Stomach smooth muscle (tissue), 2 donors: ENCODE measurements around the gene USP31.

Experiments used
- H3K27ac ChIP-seq: one replicate; pipeline ENCODE4 v1.7.0; 2013; ENCODE audit warnings: mild to moderate bottlenecking, low read length, inconsistent platforms
- H3K27me3 ChIP-seq, 2 donors: one replicate each; pipeline ENCODE4 v1.7.0; 2013; ENCODE audit warnings: low read length in 2 of 2; ENCODE audit not compliant: insufficient read depth in 2 of 2, control insufficient read depth in 1 of 2
- H3K36me3 ChIP-seq, 2 donors: one replicate each; pipeline ENCODE4 v1.7.0; 2013; ENCODE audit warnings: low read length in 2 of 2; ENCODE audit not compliant: control insufficient read depth in 2 of 2, insufficient read depth in 2 of 2
- H3K4me1 ChIP-seq: one replicate; pipeline ENCODE4 v1.7.0; 2013; ENCODE audit warnings: low read length; ENCODE audit not compliant: control insufficient read depth, insufficient read depth
- H3K4me3 ChIP-seq, 2 donors: one replicate each; pipeline ENCODE4 v1.7.0; 2013; ENCODE audit warnings: low read length in 2 of 2
- H3K9ac ChIP-seq, 2 donors: one replicate each; pipeline ENCODE4 v1.7.0; 2013; ENCODE audit warnings: low read length in 2 of 2, mild to moderate bottlenecking in 1 of 2
- H3K9me3 ChIP-seq, 2 donors: one replicate each; pipeline ENCODE4 v1.7.0; 2013; ENCODE audit warnings: low read length in 2 of 2; ENCODE audit not compliant: control insufficient read depth in 2 of 2
- donor health status: healthy.
- donor health status: Pancreatic carcinoma.

The USP31 gene

DNA sequence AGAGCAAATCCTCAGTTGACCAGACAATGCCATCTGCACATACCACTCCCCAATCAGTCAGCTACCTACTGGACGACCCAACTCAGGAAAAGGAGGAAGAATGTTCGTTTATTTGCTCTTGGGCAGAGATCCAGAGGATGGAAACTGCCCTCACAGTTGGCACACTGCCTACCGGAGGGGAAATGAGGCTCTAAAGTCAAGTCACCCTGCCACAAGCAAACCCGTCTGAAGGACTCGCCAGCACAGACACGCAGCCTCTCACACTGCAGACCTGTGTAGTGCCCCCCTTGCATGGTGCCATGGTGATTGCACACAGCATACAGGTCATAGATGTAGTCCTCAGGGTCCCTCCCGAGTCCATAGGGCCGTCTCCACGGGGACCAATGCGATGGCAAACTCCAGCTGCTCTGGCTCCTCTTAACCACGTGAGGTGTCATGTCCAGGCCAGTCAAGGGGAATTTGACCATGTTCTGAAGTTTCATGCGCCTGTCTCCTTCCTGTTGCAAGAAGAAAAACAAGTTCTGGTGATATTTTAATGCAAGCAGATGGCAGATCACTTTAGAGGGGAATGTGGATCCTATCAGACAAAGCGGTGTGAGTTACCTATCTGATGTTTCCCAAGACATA, 69.5 kb downstream of the USP31 start:
- H3K27me3 ChIP-seq, result no peaks in the 10 kb centered on the region
- peaks cover 32% of the 10 kb centered on the region in 2 donors for H3K36me3 ChIP-seq
- H3K9ac ChIP-seq, result no peak overlapping the region
- no peak overlapping the region for H3K27ac ChIP-seq
- H3K4me1 ChIP-seq, result no peaks in the 10 kb centered on the region
- no peaks in the 10 kb centered on the region for H3K9me3 ChIP-seq
- no peak overlapping the region for H3K4me3 ChIP-seq

DNA sequence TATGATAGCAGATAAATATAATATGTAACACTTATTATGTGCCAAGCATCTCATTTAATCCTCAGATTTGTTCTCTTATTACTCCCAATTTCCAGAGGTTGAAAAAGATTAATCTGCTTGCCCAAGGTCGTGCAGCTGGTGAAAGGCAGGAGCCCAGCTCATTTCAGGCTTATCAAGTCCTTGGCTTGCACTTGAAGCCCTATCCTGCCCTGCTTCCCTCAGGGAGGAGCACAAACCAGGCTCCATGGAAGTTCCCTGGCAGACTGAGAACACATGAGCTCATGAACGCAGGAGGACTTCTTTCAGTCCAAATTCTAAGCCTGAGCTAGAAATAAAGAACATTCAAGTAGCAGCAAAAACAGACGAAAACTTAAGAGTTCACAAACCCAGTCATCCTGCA, 74.8 kb downstream of the USP31 start:
- Histone ChIP-seq H3K4me1 (peaks cover 9% of the 10 kb centered on the region), H3K9ac (no peak overlapping the region), H3K27me3 (no peaks in the 10 kb centered on the region), H3K27ac (no peak overlapping the region), H3K9me3 (no peaks in the 10 kb centered on the region), H3K4me3 (no peak overlapping the region), H3K36me3 (peaks cover 14 to 24% of the 10 kb centered on the region in 2 donors)

DNA sequence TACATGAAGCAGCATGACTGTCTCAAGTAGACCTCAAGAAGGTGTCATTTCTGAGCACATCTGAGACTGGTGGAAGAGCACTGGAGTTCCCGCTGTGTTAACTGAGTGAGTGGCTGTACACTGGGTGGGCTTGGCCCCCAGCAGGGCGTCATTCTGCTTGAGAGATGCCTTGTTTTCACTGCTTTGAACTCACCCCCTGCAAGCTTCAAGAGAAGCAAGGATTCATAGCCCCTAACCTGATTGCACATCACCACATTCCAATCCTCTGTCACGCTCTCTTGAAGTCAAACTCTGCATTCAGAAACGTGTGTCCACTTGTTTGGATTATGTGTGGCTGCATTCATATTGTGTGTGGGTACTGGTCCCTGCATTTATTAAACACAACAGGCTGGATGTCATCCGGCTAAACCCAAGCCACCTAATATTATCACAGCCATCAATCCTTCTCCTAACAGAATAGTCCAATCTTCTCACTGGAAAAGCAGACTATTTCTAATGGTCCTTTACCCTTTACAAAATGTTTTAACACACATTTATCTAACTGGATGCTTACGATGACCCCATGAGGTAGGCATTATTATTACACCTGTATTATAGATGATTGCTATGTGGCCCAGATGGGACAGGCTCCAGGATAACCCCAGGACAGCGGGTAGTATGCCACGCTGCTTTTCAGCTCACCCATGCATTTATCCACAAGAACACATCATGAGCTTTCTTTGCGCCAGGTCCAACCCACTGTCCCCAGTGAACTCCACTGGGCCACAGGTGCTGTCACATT, 76.3 kb downstream of the USP31 start:
- H3K36me3 ChIP-seq, result peaks cover 24 to 35% of the 10 kb centered on the region in 2 donors
- H3K27ac ChIP-seq, result no peak overlapping the region
- H3K9ac ChIP-seq, result no peak overlapping the region

DNA sequence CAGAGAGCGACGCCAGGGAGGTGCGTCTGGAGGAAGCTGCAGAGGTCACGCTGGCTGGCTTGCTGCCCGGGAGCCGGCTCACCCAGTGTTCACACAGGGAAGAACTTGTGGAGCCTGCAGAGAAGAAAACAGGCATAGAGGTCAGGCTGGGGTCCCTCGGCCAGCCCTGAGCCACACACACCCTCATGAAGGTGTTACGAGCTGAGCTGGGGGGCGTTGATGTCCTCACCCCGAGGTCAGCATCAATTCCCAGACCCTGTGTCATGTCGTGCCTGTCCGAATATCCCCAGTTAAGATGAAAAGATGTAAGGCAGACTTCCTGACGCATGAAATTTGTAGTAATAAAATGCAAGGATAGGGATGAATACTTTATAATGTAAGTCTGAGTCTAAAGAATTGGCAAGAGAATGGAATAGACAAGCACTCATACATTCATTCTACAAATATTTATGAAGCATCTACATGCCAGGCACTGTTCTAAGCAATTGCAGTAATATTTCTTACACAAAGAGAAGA, 77.1 kb downstream of the USP31 start:
- Histone ChIP-seq H3K27ac (no peak overlapping the region), H3K4me1 (peaks cover 9% of the 10 kb centered on the region), H3K9me3 (no peaks in the 10 kb centered on the region), H3K27me3 (no peaks in the 10 kb centered on the region), H3K9ac (no peak overlapping the region), H3K4me3 (no peak overlapping the region), H3K36me3 (peaks cover 27 to 41% of the 10 kb centered on the region in 2 donors)

More for the DNA sequence above, 76.3 kb downstream of the USP31 start:
- H3K4me3 ChIP-seq, result no peak overlapping the region
- peaks cover 9% of the 10 kb centered on the region for H3K4me1 ChIP-seq
- no peaks in the 10 kb centered on the region for H3K9me3 ChIP-seq
- no peaks in the 10 kb centered on the region for H3K27me3 ChIP-seq

DNA sequence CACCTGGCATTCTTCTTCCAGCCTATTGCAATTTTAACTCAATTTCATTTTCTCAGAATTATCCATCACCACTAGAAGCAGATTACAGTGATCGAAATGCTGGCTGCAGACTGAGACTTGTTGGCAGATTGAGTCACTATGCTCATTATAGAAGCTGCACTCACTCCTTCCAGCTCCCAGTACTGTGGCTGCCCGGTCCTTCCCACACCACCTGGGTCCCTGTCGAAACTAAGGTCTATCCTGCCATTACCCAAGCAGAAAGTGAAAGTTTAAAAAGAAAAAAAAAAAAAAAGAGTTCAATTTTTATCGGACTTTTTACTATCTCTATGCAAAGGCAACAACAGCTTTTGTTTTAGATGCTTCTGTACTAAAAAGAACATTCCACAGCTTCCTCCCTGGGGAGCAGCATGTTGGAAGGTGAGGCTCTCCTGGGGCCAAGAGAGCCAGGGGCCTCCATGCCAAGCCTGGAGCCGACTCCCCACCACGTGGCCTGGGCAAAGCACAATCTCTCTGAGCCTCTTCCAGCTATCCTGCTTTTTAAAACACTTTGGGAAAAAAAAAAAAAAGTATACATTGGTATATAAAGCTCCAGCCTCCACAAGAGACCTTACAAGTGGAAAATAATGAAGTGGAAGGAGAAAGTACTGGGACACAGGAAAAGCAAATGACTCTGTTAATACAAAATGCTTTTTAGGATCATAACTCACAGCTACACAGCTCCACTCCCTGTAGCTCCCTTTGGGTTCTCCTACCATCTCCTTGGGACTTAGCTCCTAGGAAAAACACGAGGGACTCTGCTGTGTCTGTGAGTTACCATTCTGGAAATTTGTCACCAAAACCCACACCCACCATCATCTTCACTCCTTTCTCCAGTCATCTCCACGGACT, 77.8 kb downstream of the USP31 start:
- Histone ChIP-seq H3K36me3 (peaks cover 30 to 37% of the 10 kb centered on the region in 2 donors), H3K4me3 (peak overlapping the region in 1 of 2 donors; percentile 29), H3K9me3 (no peaks in the 10 kb centered on the region), H3K27ac (no peak overlapping the region), H3K27me3 (no peaks in the 10 kb centered on the region), H3K9ac (peak overlapping the region in 1 of 2 donors; percentile 25), H3K4me1 (peaks cover 9% of the 10 kb centered on the region)

DNA sequence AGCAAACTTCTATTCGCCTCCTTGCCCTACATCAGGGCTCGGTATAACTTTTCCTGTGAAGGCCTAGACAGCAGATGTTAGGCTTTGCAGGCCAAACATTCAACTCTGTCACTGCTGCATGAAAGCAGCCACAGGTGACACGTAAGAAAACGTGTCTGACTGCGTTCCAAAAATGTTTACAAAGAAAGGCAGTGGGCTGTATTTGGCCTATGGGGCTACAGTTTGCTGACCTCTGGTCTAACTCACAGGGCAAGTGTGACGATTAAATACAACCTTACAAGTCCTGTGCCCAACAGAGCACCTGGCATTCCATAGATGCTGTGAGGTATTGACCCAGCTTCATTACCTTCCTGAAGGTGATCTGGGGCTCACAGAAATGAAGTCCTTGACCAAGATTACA, 79.4 kb downstream of the USP31 start:
- Histone ChIP-seq H3K4me3 (no peak overlapping the region), H3K4me1 (peaks cover 9% of the 10 kb centered on the region), H3K27me3 (no peaks in the 10 kb centered on the region), H3K27ac (no peak overlapping the region), H3K9me3 (no peaks in the 10 kb centered on the region), H3K36me3 (peaks cover 32 to 37% of the 10 kb centered on the region in 2 donors), H3K9ac (no peak overlapping the region)

DNA sequence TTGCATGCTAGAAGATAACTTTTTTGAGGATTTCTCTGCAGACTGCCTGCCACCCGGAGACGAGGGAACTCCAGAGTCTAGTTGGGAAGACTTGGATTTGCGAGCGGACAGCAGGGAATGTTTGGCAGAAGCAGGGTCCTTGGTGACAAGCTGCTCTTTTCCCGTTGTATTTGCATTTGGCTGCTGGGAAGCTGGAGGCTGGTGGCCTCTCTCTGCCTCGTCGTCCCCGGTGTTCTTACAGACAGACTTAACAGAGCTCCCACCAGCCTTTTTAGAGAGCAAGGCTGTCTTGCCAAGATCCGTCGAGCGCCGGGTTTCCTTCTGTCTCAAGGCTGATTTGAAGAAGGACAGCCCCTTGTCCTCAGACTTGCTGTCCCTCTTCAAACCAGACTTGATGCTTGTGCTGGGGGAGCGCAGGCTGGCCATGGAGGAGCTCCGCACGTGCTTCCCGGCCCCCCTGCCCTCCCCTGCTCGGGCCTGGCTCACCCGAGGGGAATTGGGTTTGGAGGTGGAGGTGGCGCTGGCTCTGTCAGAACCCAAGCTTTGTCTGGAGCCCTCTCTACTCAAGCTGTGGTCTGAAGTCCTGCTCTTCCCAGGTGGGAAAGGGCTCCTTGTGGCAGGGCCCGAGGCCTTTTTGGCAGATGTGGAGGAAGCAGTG, 81.0 kb downstream of the USP31 start:
- Histone ChIP-seq H3K27me3 (no peaks in the 10 kb centered on the region), H3K36me3 (peaks cover 29 to 34% of the 10 kb centered on the region in 2 donors), H3K4me1 (peaks cover 9% of the 10 kb centered on the region), H3K9me3 (no peaks in the 10 kb centered on the region), H3K27ac (no peak overlapping the region), H3K4me3 (no peak overlapping the region), H3K9ac (no peak overlapping the region)

DNA sequence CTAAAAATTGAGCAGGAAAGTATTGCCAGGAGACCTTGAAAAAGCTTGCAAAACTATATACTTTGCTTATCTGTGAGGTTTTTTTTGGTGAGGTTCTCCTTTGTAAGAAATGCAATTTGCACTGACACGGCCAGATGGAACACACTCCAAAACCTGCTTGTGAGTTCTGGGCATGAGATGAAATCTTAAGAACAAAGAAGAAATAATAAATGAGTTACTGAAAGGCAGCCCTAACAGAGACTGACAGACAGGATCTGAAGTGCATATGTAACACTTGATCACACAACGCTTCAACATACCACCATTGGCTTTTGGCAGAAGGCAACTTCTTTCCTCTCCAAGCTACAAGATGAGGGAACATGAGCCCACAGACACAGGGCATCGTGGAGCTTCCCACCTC, 82.6 kb downstream of the USP31 start:
- no peaks in the 10 kb centered on the region for H3K27me3 ChIP-seq
- no peaks in the 10 kb centered on the region for H3K9me3 ChIP-seq
- peaks cover 25 to 29% of the 10 kb centered on the region in 2 donors for H3K36me3 ChIP-seq
- H3K27ac ChIP-seq, result no peak overlapping the region
- no peak overlapping the region for H3K9ac ChIP-seq
- no peak overlapping the region for H3K4me3 ChIP-seq
- peaks cover 3% of the 10 kb centered on the region for H3K4me1 ChIP-seq

DNA sequence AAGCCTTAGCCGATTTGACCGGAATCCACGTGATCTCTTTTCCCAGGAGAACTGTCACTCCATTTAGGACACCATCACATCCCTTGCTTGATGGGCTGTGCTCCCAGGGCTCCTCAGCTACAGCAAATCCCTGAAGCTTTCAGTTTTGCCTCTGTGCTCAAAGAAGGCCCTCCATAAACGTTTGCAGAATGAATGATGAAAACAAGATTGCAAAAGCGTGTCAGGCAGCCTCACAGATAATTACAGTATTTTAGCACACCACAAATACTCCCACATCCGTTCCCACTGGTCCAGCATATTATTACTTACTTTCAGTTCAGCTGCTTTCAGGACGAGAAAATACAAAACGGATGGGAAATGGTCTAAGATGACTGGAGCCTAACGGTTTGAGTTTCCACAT, 84.6 kb downstream of the USP31 start:
- no peak overlapping the region for H3K9ac ChIP-seq
- H3K27me3 ChIP-seq, result no peaks in the 10 kb centered on the region
- H3K27ac ChIP-seq, result no peak overlapping the region
- H3K9me3 ChIP-seq, result no peaks in the 10 kb centered on the region
- H3K36me3 ChIP-seq, result peaks cover 22 to 25% of the 10 kb centered on the region in 2 donors
- peaks cover 2% of the 10 kb centered on the region for H3K4me1 ChIP-seq
- no peak overlapping the region for H3K4me3 ChIP-seq

DNA sequence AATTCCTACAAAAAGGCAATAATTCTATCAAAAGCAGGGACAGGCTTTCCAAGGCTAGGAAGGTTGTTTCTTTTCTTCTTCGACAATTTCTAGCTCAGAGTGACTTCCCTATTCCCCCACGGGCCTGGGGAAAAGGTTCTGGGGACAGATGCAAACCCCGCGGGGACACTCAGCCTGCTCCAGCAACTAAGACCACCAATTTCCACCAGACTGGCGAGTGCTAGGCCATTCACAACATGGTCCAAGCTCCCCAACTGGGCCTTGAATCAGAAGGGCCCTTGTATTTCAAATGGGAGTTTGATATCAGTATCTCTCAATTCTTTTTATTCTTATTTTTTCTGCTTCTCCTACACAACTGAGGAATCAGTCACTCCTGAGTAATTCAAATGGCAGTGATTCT, 86.7 kb downstream of the USP31 start:
- Histone ChIP-seq H3K36me3 (peaks cover 4 to 5% of the 10 kb centered on the region in 2 donors), H3K27me3 (no peaks in the 10 kb centered on the region), H3K9ac (no peak overlapping the region), H3K4me1 (peaks cover 2% of the 10 kb centered on the region), H3K27ac (no peak overlapping the region), H3K4me3 (no peak overlapping the region), H3K9me3 (no peaks in the 10 kb centered on the region)
